Fibroblast of mammary gland (primary cell): ENCODE measurements around the gene C19orf18.

Source experiments
- DNase-seq: peaks from one replicate; pipeline ENCODE4 v3.0.0-alpha.2; 2010; ENCODE audit warnings: low read depth
- H3K4me3 ChIP-seq: 2 replicates; pipeline ENCODE4 v1.5.1; 2011; ENCODE audit warnings: low read depth, mild to moderate bottlenecking, low read length, moderate library complexity; ENCODE audit not compliant: control insufficient read depth
- CTCF ChIP-seq: conservative IDR thresholded peaks from 2 replicates; pipeline ENCODE4 v1.5.1; 2011; ENCODE audit warnings: low read depth, low read length, inconsistent platforms; ENCODE audit not compliant: control insufficient read depth, insufficient read depth

C19orf18 gene

GRCh38 chr19:57974434-57974833, at the start of gene C19orf18:
C19orf18 (minus strand) TSS chr19:57974534; CDS start chr19:57974432, 102 bp downstream.
- TF ChIP-seq CTCF = no peak
- DNase-seq = no peak
- H3K4me3 ChIP-seq = no peak within 1 kb of the TSS

DNA sequence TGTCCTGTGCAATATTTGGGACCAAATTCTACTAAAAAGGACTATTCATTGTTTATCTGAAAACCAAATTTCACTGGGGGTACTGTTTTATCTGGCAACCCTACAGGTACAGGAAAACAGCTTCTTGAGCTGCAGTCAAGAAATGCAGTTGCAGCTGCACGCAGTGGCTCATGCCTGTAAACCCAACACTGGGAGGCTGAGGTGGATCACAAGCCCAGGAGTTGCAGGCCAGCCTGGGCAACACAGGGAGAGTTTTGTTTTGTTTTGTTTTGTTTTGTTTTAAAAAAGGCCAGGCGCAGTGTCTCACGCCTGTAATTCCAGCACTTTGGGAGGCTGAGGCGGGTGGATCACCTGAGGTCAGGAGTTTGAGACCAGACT, 47.9 kb upstream of the C19orf18 start:
- DNase-seq = no peak
- no peak for TF ChIP-seq CTCF
- no peak overlapping the region for H3K4me3 ChIP-seq

GRCh38 chr19:58021541-58022282, 47.4 kb upstream of the C19orf18 start:
- H3K4me3 ChIP-seq = no peak overlapping the region
- peak; percentile 61 for DNase-seq
- TF ChIP-seq CTCF = peak; percentile 44

GRCh38 chr19:58020129-58020528, 45.8 kb upstream of the C19orf18 start:
- H3K4me3 ChIP-seq = no peak overlapping the region
- TF ChIP-seq CTCF = no peak
- no peak for DNase-seq

DNA sequence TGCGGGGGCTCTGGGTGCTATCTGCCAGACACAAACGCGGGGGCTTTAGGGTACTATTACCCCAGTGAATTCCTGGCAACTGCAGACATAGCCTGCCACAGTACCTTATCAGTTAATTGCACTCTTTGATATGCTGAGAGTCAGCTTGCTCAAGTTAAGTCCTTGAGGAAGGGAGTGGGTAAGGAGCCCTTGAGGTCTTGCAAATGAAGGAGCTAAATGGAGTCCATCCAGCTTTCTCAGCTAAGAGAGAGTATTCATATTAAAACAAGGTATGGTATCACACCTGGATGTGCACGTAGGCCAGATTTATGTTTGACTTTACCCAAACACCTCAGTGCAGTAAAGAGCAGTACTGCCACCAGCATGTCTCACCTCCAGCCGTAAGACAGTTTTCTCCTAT, 39.8 kb upstream of the C19orf18 start:
- no peak overlapping the region for H3K4me3 ChIP-seq
- no peak for TF ChIP-seq CTCF
- no peak for DNase-seq

DNA sequence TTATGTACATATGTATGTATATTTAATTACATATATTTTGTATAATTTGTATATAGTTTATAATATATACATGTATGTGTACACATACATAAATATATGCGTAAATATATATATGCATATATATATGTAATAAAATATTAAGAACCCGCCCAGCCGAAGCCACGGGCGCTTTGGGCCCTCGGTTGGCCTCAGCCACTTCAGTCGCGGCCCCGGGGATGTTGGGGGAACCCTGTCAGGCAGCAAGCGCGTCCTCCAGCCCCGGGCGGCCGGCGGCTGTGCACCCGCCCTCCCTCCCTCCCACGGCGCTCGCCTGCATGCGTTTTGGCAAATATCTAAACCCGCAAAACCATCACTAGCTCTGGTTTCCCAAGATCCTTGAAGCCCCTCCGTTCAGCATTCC, 36.2 kb upstream of the C19orf18 start:
- no peak for TF ChIP-seq CTCF
- H3K4me3 ChIP-seq = no peak overlapping the region
- no peak for DNase-seq

- peak; percentile 79 for DNase-seq
- peak overlapping the region; percentile 44 for H3K4me3 ChIP-seq
- TF ChIP-seq CTCF = no peak
Measured at GRCh38 chr19:58009666-58010301, 35.5 kb upstream of the C19orf18 start.
